Ishikawa (cell line): ENCODE results near the gene MIPOL1.

Experiments
- EP300 ChIP-seq: IDR thresholded peaks from 2 replicates; pipeline ENCODE4 v1.6.1; 2012; ENCODE audit warnings: borderline replicate concordance
- NFIC ChIP-seq: IDR thresholded peaks from 2 replicates; pipeline ENCODE4 v1.6.1; 2012
- RAD21 ChIP-seq: IDR thresholded peaks from 2 replicates; pipeline ENCODE4 v1.6.1; 2012; ENCODE audit warnings: low read depth
- REST ChIP-seq: IDR thresholded peaks from 2 replicates; pipeline ENCODE4 v1.6.1; 2012; ENCODE audit warnings: low read depth, mild to moderate bottlenecking
- TEAD4 ChIP-seq: IDR thresholded peaks from 2 replicates; pipeline ENCODE4 v1.6.1; 2012
- TF ChIP-seq, protein P1 (sequence below): IDR thresholded peaks from 2 replicates; pipeline ENCODE4 v1.6.1; 2012

- TF ChIP-seq NFIC (no peak), EP300 (no peak), TEAD4 (no peak), RAD21 (no peak), REST (no peak)
- TF ChIP-seq, protein P1, sequence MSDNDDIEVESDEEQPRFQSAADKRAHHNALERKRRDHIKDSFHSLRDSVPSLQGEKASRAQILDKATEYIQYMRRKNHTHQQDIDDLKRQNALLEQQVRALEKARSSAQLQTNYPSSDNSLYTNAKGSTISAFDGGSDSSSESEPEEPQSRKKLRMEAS = no peak
Measured at GRCh38 chr14:37597914-37598746, 400.4 kb downstream of the MIPOL1 start.
